Mesenchymal stem cell (in vitro differentiated cells and primary cell): ENCODE measurements around the gene PBX3.

Experiments
- DNase-seq: peaks from one replicate; pipeline ENCODE4 v3.0.0-alpha.2; 2013
- H2AFZ ChIP-seq: one replicate; pipeline ENCODE4 v1.6.1; 2013; ENCODE audit warnings: low read depth, mild to moderate bottlenecking, control low read depth, inconsistent platforms, low read length, moderate library complexity
- H2AK5ac ChIP-seq: 2 replicates; pipeline ENCODE4 v1.6.1; 2013; ENCODE audit warnings: low read length, moderate library complexity, mild to moderate bottlenecking, inconsistent platforms; ENCODE audit not compliant: severe bottlenecking
- H2BK120ac ChIP-seq: one replicate; pipeline ENCODE4 v1.6.1; 2013; ENCODE audit warnings: low read depth, mild to moderate bottlenecking, inconsistent platforms, low read length, moderate library complexity
- H2BK12ac ChIP-seq, 2 experiments: one replicate each; pipeline ENCODE4 v1.6.1; 2013; ENCODE audit warnings: inconsistent platforms in 2 of 2, low read length in 2 of 2, mild to moderate bottlenecking in 2 of 2, moderate library complexity in 2 of 2, control low read depth in 1 of 2
- H2BK15ac ChIP-seq: one replicate; pipeline ENCODE4 v1.6.1; 2013; ENCODE audit warnings: mild to moderate bottlenecking, low read depth, inconsistent platforms; ENCODE audit not compliant: poor library complexity, severe bottlenecking
- H2BK5ac ChIP-seq: 2 replicates; pipeline ENCODE4 v1.6.1; 2013; ENCODE audit warnings: low read depth, mild to moderate bottlenecking, low read length, control low read depth, inconsistent platforms; ENCODE audit not compliant: poor library complexity, severe bottlenecking
- H3K14ac ChIP-seq, 2 experiments: one replicate each; pipeline ENCODE4 v1.6.1; 2013; ENCODE audit warnings: inconsistent platforms in 2 of 2, low read length in 2 of 2, control low read depth in 1 of 2, mild to moderate bottlenecking in 1 of 2, moderate library complexity in 1 of 2
- H3K18ac ChIP-seq, 2 experiments: one replicate each; pipeline ENCODE4 v1.6.1; 2013; ENCODE audit warnings: inconsistent platforms in 2 of 2, low read length in 2 of 2, control low read depth in 1 of 2, low read depth in 1 of 2, mild to moderate bottlenecking in 1 of 2
- H3K23ac ChIP-seq, 2 experiments: one replicate each; pipeline ENCODE4 v1.6.1; 2013; ENCODE audit warnings: inconsistent platforms in 2 of 2, low read length in 2 of 2, mild to moderate bottlenecking in 2 of 2, moderate library complexity in 2 of 2, control low read depth in 1 of 2
- H3K27ac ChIP-seq: 2 replicates; pipeline ENCODE4 v1.5.1; 2013; ENCODE audit warnings: mild to moderate bottlenecking, moderate library complexity, low read length, control low read depth, inconsistent platforms; ENCODE audit not compliant: poor library complexity, severe bottlenecking
- H3K27me3 ChIP-seq, 2 experiments: 2 replicates each; pipeline versions ENCODE4 v1.6.1 to v1.7.0; 2013; ENCODE audit warnings: low read length in 2 of 2, mild to moderate bottlenecking in 2 of 2, moderate library complexity in 2 of 2, control low read depth in 1 of 2, inconsistent platforms in 1 of 2; ENCODE audit not compliant: control insufficient read depth in 1 of 2, insufficient read depth in 1 of 2
- H3K36me3 ChIP-seq, 2 experiments: 2 replicates each; pipeline versions ENCODE4 v1.6.1 to v1.7.0; 2013; ENCODE audit warnings: low read length in 2 of 2, control low read depth in 1 of 2, inconsistent platforms in 1 of 2, low read depth in 1 of 2, mild to moderate bottlenecking in 1 of 2; ENCODE audit not compliant: insufficient read depth in 2 of 2, control insufficient read depth in 1 of 2
- H3K4ac ChIP-seq, 2 experiments: one replicate each; pipeline ENCODE4 v1.6.1; 2013; ENCODE audit warnings: inconsistent platforms in 2 of 2, low read length in 2 of 2, mild to moderate bottlenecking in 2 of 2, moderate library complexity in 2 of 2, control low read depth in 1 of 2, low read depth in 1 of 2
- H3K4me1 ChIP-seq: 2 replicates; pipeline ENCODE4 v1.6.1; 2013; ENCODE audit warnings: low read depth, low read length, control low read depth; ENCODE audit not compliant: control insufficient read depth, insufficient read depth
- H3K4me2 ChIP-seq: 2 replicates; pipeline ENCODE4 v1.6.1; 2013; ENCODE audit warnings: low read length, mild to moderate bottlenecking, inconsistent platforms; ENCODE audit not compliant: poor library complexity, severe bottlenecking
- H3K4me3 ChIP-seq, 2 experiments: 2 replicates each; pipeline versions ENCODE4 v1.5.1 to v1.7.0; 2013; ENCODE audit warnings: low read length in 2 of 2, mild to moderate bottlenecking in 2 of 2, control low read depth in 1 of 2, low read depth in 1 of 2; ENCODE audit not compliant: insufficient read depth in 1 of 2
- H3K79me1 ChIP-seq: replicated peaks from 2 replicates; pipeline ENCODE4 v1.6.1; 2013; ENCODE audit warnings: mild to moderate bottlenecking, control low read depth, low read length, inconsistent platforms; ENCODE audit not compliant: poor library complexity, severe bottlenecking
- H3K9ac ChIP-seq: 2 replicates; pipeline ENCODE4 v1.7.0; 2013; ENCODE audit warnings: mild to moderate bottlenecking, low read length, moderate library complexity
- H3K9me3 ChIP-seq: 2 replicates; pipeline ENCODE4 v1.7.0; 2013; ENCODE audit warnings: mild to moderate bottlenecking, low read length; ENCODE audit not compliant: control insufficient read depth
- H4K8ac ChIP-seq: one replicate; pipeline ENCODE4 v1.6.1; 2013; ENCODE audit warnings: inconsistent platforms, mild to moderate bottlenecking, low read length, moderate library complexity
- H4K91ac ChIP-seq: one replicate; pipeline ENCODE4 v1.6.1; 2013; ENCODE audit warnings: mild to moderate bottlenecking, low read length, inconsistent platforms
- WGBS: methylation state at CpG from one replicate; pipeline ENCODE4 v1.1.7; 2013; ENCODE audit warnings: mixed read lengths; 5-methylcytosine and 5-hydroxymethylcytosine counted together

PBX3 gene

GRCh38 chr9:125757834-125758233, 10.7 kb downstream of the PBX3 start:
- Histone ChIP-seq H3K4ac (no peak overlapping the region), H3K36me3 (peaks cover 0 to 16% of the 10 kb centered on the region in 2 experiments), H3K4me2 (no peak overlapping the region), H3K14ac (no peak overlapping the region), H3K23ac (no peak overlapping the region), H2BK5ac (no peak overlapping the region), H4K91ac (no peak overlapping the region), H3K18ac (no peak overlapping the region), H2BK12ac (no peak overlapping the region), H3K27me3 (no peaks in the 10 kb centered on the region), H3K4me3 (no peak overlapping the region), H2BK15ac (no peak overlapping the region), H2AFZ (no peak overlapping the region), H2AK5ac (no peak overlapping the region), H3K27ac (no peak overlapping the region), H3K79me1 (peaks cover 13% of the 10 kb centered on the region), H2BK120ac (no peak overlapping the region), H3K9me3 (no peaks in the 10 kb centered on the region), H4K8ac (no peak overlapping the region), H3K9ac (no peak overlapping the region), H3K4me1 (no peaks in the 10 kb centered on the region)
- 82% methylated on average over 1 of the region's 1 CpG for WGBS
- no peak for DNase-seq

GRCh38 chr9:125758986-125759763, 12.0 kb downstream of the PBX3 start:
- H3K14ac ChIP-seq = no peak overlapping the region
- peak overlapping the region; percentile 35 for H3K4me2 ChIP-seq
- H4K91ac ChIP-seq = no peak overlapping the region
- H4K8ac ChIP-seq = no peak overlapping the region
- H3K18ac ChIP-seq = no peak overlapping the region
- 54% methylated on average over 5 of the region's 6 CpGs for WGBS
- H3K9ac ChIP-seq = peak overlapping the region; percentile 80
- H2BK120ac ChIP-seq = no peak overlapping the region
- no peak overlapping the region for H2BK12ac ChIP-seq
- DNase-seq = peak; percentile 34
- H3K27ac ChIP-seq = no peak overlapping the region
- no peaks in the 10 kb centered on the region for H3K27me3 ChIP-seq
- H3K4me1 ChIP-seq = no peaks in the 10 kb centered on the region
- no peak overlapping the region for H3K23ac ChIP-seq
- peaks cover 19% of the 10 kb centered on the region for H3K79me1 ChIP-seq
- H2BK15ac ChIP-seq = no peak overlapping the region
- H3K36me3 ChIP-seq = peaks cover 0 to 10% of the 10 kb centered on the region in 2 experiments
- no peaks in the 10 kb centered on the region for H3K9me3 ChIP-seq
- H3K4me3 ChIP-seq = peak overlapping the region in 1 of 2 experiments; percentile 68
- no peak overlapping the region for H2BK5ac ChIP-seq
- no peak overlapping the region for H3K4ac ChIP-seq
- H2AK5ac ChIP-seq = no peak overlapping the region
- H2AFZ ChIP-seq = no peak overlapping the region

GRCh38 chr9:125759764-125760129, 12.6 kb downstream of the PBX3 start:
- Histone ChIP-seq H3K36me3 (peaks cover 0 to 6% of the 10 kb centered on the region in 2 experiments), H3K27me3 (no peaks in the 10 kb centered on the region), H3K4me3 (peak overlapping the region in 1 of 2 experiments; percentile 68), H2BK12ac (no peak overlapping the region), H3K4me1 (no peaks in the 10 kb centered on the region), H2BK5ac (no peak overlapping the region), H4K91ac (no peak overlapping the region), H3K27ac (no peak overlapping the region), H3K23ac (no peak overlapping the region), H3K9me3 (no peaks in the 10 kb centered on the region), H2BK120ac (no peak overlapping the region), H3K79me1 (peaks cover 19% of the 10 kb centered on the region), H2BK15ac (no peak overlapping the region), H3K18ac (no peak overlapping the region), H3K9ac (peak overlapping the region; percentile 80), H3K4ac (no peak overlapping the region), H3K4me2 (peak overlapping the region; percentile 35), H3K14ac (no peak overlapping the region), H2AFZ (no peak overlapping the region), H4K8ac (no peak overlapping the region), H2AK5ac (no peak overlapping the region)
- WGBS = 48% methylated on average over 7 of the region's 7 CpGs
- no peak for DNase-seq

GRCh38 chr9:125760537-125760936, 13.4 kb downstream of the PBX3 start:
- H3K4me1 ChIP-seq = no peaks in the 10 kb centered on the region
- WGBS = no CpG with 5 or more reads among the region's 1 CpG
- H3K14ac ChIP-seq = no peak overlapping the region

More at GRCh38 chr9:125760537-125760936, 13.4 kb downstream of the PBX3 start:
- H3K9ac ChIP-seq = peak overlapping the region; percentile 80
- no peak overlapping the region for H4K91ac ChIP-seq
- no peak overlapping the region for H3K4me2 ChIP-seq
- H3K79me1 ChIP-seq = peaks cover 18% of the 10 kb centered on the region
- H2AFZ ChIP-seq = no peak overlapping the region
- no peak overlapping the region for H2BK12ac ChIP-seq
- H3K18ac ChIP-seq = no peak overlapping the region
- H3K4me3 ChIP-seq = no peak overlapping the region
- H4K8ac ChIP-seq = no peak overlapping the region
- H3K27ac ChIP-seq = no peak overlapping the region
- H3K27me3 ChIP-seq = no peaks in the 10 kb centered on the region
- H3K23ac ChIP-seq = no peak overlapping the region
- peaks cover 0 to 6% of the 10 kb centered on the region in 2 experiments for H3K36me3 ChIP-seq
- no peak overlapping the region for H2BK15ac ChIP-seq
- no peak overlapping the region for H2AK5ac ChIP-seq
- DNase-seq = no peak
- H2BK120ac ChIP-seq = no peak overlapping the region
- no peaks in the 10 kb centered on the region for H3K9me3 ChIP-seq
- no peak overlapping the region for H3K4ac ChIP-seq
- H2BK5ac ChIP-seq = no peak overlapping the region
